MG63 (cell line): ENCODE data around the gene PCDHGB5. TPM values are rescaled to one million over a fixed set of nuclear protein-coding genes. Genes with fewer than 3 reads are reported as not detected.
"Not testable (repeated sequence)": the region's sequence is repeated elsewhere in the genome, so short reads cannot be mapped to it uniquely, and the experiment has no call there.

ENCODE experiments used
- DNase-seq: peaks from one replicate; pipeline ENCODE4 v3.0.0-alpha.2; 2020
- H3K27me3 ChIP-seq: fragments of 250-450 bp; sonication (Bioruptor Pico); 2 replicates; pipeline ENCODE4 v1.5.1; 2020; ENCODE audit warnings: mild to moderate bottlenecking, moderate library complexity
- H3K36me3 ChIP-seq: fragments of 250-450 bp; sonication (Bioruptor Pico); 2 replicates; pipeline ENCODE4 v1.5.1; 2020; ENCODE audit warnings: mild to moderate bottlenecking, moderate library complexity
- H3K4me3 ChIP-seq: fragments of 250-450 bp; sonication (Bioruptor Pico); 2 replicates; pipeline ENCODE4 v1.5.1; 2020; ENCODE audit warnings: mild to moderate bottlenecking, moderate library complexity
- H3K9me3 ChIP-seq: fragments of 250-450 bp; sonication (Bioruptor Pico); 2 replicates; pipeline ENCODE4 v1.5.1; 2020; ENCODE audit warnings: mild to moderate bottlenecking, moderate library complexity
- total RNA-seq: library from RNA; depleted of rRNA; stranded (reverse); fragments of >200 nt; shearing (Covaris generic); gene quantifications from 2 replicates; pipeline ENCODE4 v1.2.3, GENCODE V29; 2014; ENCODE audit warnings: low replicate concordance

Gene PCDHGB5
- total RNA-seq, 1 experiment from 2014 or later = 0.53 TPM

DNA sequence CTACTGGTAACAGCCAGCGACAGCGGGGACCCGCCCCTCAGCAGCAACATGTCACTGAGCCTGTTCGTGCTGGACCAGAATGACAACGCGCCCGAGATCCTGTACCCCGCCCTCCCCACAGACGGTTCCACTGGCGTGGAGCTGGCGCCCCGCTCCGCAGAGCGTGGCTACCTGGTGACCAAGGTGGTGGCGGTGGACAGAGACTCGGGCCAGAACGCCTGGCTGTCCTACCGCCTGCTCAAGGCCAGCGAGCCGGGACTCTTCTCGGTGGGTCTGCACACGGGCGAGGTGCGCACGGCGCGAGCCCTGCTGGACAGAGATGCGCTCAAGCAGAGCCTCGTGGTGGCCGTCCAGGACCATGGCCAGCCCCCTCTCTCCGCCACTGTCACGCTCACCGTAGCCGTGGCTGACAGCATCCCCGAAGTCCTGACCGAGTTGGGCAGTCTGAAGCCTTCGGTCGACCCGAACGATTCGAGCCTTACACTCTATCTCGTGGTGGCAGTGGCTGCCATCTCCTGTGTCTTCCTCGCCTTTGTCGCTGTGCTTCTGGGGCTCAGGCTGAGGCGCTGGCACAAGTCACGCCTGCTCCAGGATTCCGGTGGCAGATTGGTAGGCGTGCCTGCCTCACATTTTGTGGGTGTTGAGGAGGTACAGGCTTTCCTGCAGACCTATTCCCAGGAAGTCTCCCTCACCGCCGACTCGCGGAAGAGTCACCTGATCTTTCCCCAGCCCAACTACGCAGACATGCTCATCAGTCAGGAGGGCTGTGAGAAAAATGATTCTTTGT, 3.2 kb upstream of the PCDHGB5 start:
- H3K27me3 ChIP-seq, DNase-seq, H3K36me3 ChIP-seq, H3K4me3 ChIP-seq: not testable (repeated sequence)
- peaks cover 12% of the 10 kb centered on the region for H3K9me3 ChIP-seq

DNA sequence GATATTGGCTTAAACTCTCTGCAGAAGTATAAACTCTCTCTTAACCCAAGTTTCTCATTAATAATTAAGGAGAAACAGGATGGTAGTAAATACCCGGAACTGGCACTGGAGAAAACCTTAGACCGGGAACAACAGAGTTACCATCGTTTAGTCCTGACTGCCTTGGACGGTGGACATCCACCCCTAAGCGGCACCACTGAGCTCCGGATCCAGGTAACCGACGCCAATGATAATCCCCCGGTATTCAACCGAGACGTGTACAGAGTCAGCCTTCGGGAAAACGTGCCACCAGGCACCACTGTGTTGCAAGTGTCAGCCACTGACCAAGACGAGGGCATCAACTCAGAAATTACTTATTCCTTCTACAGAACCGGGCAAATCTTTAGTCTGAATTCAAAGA, 861 bp downstream of the PCDHGB5 start:
- no peak for DNase-seq
- Histone ChIP-seq H3K9me3 (peaks cover 9% of the 10 kb centered on the region), H3K36me3 (no peaks in the 10 kb centered on the region), H3K27me3 (no peaks in the 10 kb centered on the region), H3K4me3 (no peak overlapping the region)

DNA sequence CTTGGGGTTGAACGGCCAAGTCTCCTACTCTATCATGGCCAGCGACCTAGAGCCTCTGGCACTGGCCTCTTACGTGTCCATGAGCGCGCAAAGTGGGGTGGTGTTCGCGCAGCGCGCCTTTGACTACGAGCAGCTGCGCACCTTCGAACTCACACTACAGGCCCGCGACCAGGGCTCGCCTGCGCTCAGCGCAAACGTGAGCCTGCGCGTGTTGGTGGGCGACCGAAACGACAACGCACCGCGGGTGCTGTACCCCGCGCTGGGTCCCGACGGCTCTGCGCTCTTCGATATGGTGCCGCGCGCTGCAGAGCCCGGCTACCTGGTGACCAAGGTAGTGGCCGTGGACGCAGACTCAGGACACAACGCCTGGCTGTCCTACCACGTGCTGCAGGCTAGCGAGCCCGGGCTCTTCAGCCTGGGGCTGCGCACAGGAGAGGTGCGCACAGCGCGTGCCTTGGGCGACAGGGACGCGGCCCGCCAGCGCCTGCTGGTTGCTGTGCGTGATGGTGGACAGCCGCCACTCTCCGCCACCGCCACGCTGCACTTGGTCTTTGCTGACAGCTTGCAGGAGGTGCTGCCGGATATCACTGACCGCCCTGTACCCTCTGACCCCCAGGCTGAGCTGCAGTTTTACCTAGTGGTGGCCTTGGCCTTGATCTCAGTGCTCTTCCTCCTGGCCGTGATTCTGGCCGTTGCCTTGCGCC, 2.0 kb downstream of the PCDHGB5 start:
- no peak for DNase-seq
- no peak overlapping the region for H3K4me3 ChIP-seq
- no peaks in the 10 kb centered on the region for H3K36me3 ChIP-seq
- H3K27me3 ChIP-seq = no peaks in the 10 kb centered on the region
- H3K9me3 ChIP-seq = peaks cover 9% of the 10 kb centered on the region

DNA sequence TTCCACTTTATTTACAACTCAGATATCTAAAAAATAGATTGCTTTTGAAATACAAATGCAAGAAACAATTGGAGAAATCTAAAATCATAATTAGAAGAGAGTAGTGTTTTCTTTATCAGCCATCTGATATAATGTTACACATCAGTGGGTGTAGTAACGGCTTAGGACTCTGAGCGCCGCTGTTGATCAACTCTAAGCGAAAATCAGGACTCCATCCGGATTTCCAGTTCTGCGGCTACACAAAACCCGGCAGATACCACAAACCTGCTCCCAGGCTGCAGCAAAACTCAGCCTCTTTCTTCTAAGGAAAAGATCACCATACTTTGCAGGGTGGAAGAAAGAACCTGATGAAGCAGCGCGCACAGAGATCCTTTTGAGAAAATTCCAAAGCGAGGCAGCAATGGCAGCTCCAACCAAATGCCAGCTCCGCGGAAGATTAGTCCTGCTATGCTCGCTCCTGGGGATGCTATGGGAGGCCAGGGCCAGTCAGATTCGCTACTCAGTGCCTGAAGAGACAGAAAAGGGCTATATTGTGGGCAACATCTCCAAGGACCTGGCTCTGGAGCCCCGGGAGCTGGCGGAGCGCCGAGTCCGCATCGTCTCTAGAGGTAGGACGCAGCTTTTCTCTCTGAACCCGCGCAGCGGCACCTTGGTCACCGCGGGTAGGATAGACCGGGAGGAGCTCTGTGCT, 5.0 kb downstream of the PCDHGB5 start, which contains the start of gene PCDHGA9:
TSS of gene PCDHGA9 (plus strand) at position 226 of the 691 bp plus-strand sequence. CDS start at position 401, 175 bp downstream.
- peaks cover 6% of the 10 kb centered on the region for H3K9me3 ChIP-seq
- no peaks in the 10 kb centered on the region for H3K36me3 ChIP-seq
- DNase-seq = no peak
- peaks cover 2% of the 10 kb centered on the region; the same call in 1 of the 2 replicates for H3K27me3 ChIP-seq
- H3K4me3 ChIP-seq = no peak within 1 kb of the TSS

DNA sequence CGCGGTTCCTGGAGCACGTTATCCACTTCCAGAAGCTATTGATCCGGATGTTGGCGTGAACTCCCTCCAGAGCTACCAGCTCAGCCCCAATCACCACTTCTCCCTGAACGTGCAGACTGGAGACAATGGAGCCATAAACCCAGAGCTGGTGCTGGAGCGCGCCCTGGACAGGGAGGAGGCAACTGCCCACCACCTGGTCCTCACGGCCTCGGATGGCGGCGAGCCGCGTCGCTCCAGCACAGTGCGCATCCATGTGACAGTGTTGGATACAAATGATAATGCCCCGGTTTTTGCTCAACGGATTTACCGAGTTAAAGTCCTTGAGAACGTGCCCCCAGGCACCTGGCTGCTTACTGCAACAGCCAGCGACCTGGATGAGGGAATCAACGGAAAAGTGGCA, 5.6 kb downstream of the PCDHGB5 start:
- no peak overlapping the region for H3K4me3 ChIP-seq
- no peak for DNase-seq
- no peaks in the 10 kb centered on the region for H3K36me3 ChIP-seq
- H3K9me3 ChIP-seq = peaks cover 6% of the 10 kb centered on the region
- H3K27me3 ChIP-seq = peaks cover 2% of the 10 kb centered on the region; the same call in 1 of the 2 replicates

DNA sequence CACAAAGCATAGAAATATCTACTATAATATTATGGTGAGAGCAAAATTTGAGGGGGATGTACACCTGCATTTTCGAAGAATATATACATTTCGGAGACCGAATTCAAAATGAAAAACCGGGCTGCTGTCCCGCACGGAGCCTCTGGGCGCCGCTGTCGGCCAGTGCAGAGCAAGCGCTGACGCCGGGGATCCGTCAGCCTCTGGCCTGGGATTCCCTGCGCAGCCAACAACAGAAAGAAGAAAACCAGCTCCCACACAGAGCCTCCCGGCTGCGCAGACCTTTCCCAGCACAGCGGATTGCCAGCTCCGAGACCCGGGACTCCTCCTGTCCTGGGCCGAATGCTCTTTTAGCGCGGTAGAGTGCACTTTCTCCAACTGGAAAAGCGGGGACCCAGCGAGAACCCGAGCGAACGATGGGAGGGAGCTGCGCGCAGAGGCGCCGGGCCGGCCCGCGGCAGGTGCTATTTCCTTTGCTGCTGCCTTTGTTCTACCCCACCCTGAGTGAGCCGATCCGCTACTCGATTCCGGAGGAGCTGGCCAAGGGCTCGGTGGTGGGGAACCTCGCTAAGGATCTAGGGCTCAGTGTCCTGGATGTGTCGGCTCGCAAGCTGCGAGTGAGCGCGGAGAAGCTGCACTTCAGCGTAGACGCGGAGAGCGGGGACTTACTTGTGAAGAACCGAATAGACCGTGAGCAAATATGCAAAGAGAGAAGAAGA, 10.2 kb downstream of the PCDHGB5 start, which contains the start of gene PCDHGB6:
TSS of gene PCDHGB6 (plus strand) at position 232 of the 716 bp plus-strand sequence. CDS start at position 414, 182 bp downstream.
- not testable (repeated sequence) for H3K36me3 ChIP-seq, DNase-seq, H3K9me3 ChIP-seq, H3K4me3 ChIP-seq, H3K27me3 ChIP-seq

DNA sequence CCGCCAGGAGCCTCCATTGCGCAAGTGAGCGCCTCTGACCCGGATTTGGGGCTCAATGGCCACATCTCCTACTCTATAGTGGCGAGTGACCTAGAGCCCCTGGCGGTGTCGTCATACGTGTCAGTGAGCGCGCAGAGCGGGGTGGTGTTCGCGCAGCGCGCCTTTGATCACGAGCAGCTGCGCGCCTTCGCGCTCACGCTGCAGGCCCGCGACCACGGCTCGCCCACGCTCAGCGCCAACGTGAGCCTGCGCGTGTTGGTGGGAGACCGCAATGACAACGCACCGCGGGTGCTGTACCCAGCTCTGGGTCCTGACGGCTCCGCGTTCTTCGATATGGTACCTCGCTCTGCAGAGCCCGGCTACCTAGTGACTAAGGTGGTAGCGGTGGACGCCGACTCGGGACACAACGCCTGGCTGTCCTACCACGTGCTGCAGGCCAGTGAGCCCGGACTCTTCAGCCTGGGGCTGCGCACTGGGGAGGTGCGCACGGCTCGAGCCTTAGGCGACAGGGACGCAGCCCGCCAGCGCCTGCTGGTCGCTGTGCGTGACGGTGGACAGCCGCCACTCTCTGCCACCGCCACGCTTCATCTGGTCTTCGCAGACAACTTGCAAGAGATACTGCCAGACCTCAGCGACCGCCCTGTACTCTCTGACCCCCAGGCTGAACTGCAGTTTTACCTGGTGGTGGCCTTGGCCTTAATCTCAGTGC, 12.0 kb downstream of the PCDHGB5 start:
- Histone ChIP-seq H3K36me3 (no peaks in the 10 kb centered on the region), H3K9me3 (no peaks in the 10 kb centered on the region; the same call in 1 of the 2 replicates), H3K27me3 (peaks cover 2% of the 10 kb centered on the region; the same call in 1 of the 2 replicates), H3K4me3 (no peak overlapping the region)
- DNase-seq = no peak

DNA sequence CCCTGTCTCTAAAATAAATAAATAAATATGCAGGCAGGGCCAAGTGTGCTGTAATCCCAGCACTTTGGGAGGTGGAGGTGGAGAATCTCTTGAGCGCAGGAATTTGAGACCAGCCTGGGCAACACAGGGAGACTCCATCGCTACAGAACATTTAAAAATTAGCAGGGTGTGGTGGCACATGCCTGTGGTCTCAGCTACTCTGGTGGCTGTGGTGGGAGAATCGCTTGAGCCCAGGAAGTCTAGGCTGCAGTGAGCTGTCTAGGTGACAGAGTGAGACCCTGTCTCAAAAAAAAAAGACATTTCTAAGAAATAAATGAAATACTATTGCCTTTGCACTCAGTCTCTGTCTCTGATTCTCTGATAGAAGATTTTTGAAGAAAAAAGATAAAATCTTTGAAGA, 13.8 kb downstream of the PCDHGB5 start:
- no peak overlapping the region for H3K4me3 ChIP-seq
- H3K36me3 ChIP-seq = no peaks in the 10 kb centered on the region
- H3K27me3 ChIP-seq = peaks cover 2% of the 10 kb centered on the region; the same call in 1 of the 2 replicates
- peaks cover 3% of the 10 kb centered on the region; the same call in 1 of the 2 replicates for H3K9me3 ChIP-seq
- no peak for DNase-seq

DNA sequence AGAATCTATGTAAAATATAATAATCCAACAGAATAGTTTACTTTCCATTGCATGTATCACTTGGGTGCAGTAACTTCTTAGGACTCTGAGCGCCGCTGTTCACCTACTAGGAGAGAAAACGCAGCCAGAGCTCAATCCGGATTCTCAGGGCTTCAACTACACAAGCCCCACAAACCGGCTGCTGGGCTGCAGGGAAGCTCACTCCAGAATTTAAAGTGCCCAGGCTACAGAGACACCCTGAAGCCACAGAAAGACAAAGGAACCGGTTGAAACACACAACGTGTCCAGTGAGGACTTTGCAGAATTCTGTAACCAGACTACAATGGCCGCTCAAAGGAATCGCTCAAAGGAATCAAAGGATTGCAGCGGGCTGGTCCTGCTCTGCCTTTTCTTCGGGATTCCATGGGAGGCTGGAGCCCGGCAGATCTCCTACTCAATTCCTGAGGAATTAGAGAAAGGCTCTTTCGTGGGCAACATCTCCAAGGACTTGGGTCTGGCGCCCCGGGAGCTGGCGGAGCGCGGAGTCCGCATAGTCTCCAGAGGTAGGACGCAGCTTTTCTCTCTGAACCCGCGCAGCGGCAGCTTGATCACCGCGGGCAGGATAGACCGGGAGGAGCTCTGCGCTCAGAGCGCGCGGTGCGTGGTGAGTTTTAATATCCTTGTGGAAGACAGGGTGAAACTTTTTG, 15.2 kb downstream of the PCDHGB5 start, which contains the start of gene PCDHGA10:
TSS of gene PCDHGA10 (plus strand) at position 134 of the 686 bp plus-strand sequence. CDS start at position 323, 189 bp downstream.
- no peak within 1 kb of the TSS for H3K4me3 ChIP-seq
- H3K36me3 ChIP-seq = no peaks in the 10 kb centered on the region
- peak; percentile 32 for DNase-seq
- H3K9me3 ChIP-seq = peaks cover 3% of the 10 kb centered on the region; the same call in 1 of the 2 replicates
- no peaks in the 10 kb centered on the region for H3K27me3 ChIP-seq

DNA sequence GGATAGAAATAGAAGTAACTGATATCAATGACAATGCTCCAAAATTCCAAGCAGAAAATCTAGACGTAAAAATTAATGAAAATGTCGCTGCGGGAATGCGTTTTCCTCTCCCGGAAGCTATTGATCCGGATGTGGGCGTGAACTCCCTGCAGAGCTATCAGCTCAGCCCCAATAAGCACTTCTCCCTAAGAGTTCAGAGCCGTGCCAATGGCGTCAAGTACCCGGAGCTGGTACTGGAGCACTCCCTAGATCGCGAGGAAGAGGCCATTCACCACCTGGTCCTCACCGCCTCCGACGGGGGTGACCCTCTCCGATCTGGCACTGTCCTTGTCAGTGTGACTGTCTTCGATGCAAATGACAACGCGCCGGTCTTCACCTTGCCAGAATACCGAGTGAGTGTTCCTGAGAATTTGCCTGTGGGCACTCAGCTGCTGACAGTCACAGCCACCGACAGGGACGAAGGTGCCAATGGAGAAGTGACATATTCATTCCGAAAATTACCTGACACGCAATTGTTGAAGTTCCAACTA, 15.9 kb downstream of the PCDHGB5 start:
- H3K4me3 ChIP-seq = no peak overlapping the region

DNA sequence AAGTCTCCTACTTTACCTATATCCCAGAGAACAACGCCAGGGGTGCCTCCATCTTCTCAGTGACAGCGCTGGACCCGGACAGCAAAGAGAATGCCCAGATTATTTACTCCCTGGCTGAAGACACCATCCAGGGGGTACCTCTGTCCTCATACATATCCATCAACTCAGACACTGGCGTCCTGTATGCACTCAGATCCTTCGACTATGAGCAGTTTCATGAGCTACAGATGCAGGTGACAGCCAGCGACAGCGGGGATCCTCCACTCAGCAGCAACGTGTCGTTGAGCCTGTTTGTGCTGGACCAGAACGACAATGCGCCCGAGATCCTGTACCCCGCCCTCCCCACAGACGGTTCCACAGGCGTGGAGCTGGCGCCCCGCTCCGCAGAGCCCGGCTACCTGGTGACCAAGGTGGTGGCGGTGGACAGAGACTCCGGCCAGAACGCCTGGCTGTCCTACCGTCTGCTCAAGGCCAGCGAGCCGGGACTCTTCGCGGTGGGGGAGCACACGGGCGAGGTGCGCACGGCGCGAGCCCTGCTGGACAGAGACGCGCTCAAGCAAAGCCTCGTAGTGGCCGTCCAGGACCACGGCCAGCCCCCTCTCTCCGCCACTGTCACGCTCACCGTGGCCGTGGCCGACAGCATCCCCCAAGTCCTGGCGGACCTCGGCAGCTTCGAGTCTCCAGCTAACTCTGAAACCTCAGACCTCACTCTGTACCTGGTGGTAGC, 17.0 kb downstream of the PCDHGB5 start:
- not testable (repeated sequence) for H3K4me3 ChIP-seq, DNase-seq, H3K27me3 ChIP-seq, H3K36me3 ChIP-seq, H3K9me3 ChIP-seq

More for the DNA sequence above, 15.9 kb downstream of the PCDHGB5 start:
- Histone ChIP-seq H3K9me3 (peaks cover 6% of the 10 kb centered on the region; the same call in 1 of the 2 replicates), H3K36me3 (no peaks in the 10 kb centered on the region), H3K27me3 (no peaks in the 10 kb centered on the region)
- DNase-seq = no peak

DNA sequence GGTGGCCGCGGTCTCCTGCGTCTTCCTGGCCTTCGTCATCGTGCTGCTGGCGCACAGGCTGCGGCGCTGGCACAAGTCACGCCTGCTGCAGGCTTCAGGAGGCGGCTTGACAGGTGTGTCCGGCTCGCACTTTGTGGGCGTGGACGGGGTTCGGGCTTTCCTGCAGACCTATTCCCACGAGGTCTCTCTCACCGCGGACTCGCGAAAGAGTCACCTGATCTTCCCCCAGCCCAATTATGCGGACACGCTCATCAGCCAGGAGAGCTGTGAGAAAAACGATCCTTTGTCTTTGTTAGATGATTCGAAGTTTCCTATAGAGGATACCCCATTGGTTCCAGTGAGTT, 17.5 kb downstream of the PCDHGB5 start:
- not testable (repeated sequence) for H3K27me3 ChIP-seq

DNA sequence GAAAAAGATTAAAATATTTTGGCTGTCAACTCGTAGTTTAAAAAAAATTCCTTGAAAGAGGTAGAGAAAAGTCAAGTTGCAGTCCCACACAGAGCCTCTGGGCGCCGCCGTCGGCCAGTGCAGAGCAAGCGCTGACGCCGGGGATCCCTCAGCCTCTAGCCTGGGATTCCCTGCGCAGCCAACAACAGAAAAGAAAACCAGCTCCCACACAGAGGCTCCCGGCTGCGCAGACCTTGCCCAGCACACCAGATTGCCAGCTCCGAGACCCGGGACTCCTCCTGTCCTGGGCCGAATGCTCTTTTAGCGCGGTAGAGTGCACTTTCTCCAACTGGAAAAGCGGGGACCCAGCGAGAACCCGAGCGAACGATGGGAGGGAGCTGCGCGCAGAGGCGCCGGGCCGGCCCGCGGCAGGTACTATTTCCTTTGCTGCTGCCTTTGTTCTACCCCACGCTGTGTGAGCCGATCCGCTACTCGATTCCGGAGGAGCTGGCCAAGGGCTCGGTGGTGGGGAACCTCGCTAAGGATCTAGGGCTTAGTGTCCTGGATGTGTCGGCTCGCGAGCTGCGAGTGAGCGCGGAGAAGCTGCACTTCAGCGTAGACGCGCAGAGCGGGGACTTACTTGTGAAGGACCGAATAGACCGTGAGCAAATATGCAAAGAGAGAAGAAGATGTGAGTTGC, 19.9 kb downstream of the PCDHGB5 start, which contains the start of gene PCDHGB7:
TSS of gene PCDHGB7 (plus strand) at position 184 of the 679 bp plus-strand sequence. CDS start at position 367, 183 bp downstream.
- H3K27me3 ChIP-seq, H3K36me3 ChIP-seq, H3K4me3 ChIP-seq: not testable (repeated sequence)
- peaks cover 15% of the 10 kb centered on the region; the same call in 1 of the 2 replicates for H3K9me3 ChIP-seq
- DNase-seq = peak; percentile 51

More for the DNA sequence above, 17.5 kb downstream of the PCDHGB5 start:
- H3K9me3 ChIP-seq, H3K4me3 ChIP-seq, DNase-seq, H3K36me3 ChIP-seq: not testable (repeated sequence)
